Activated T-cell treated with anti-CD3 and anti-CD28 coated beads, Interleukin-2, amount 50 U/mL, for 1 hour (primary cell): Measurements from ENCODE around the gene GP5.

ENCODE experiments used
- DNase-seq: peaks from one replicate; pipeline ENCODE4 v3.0.0-alpha.2; 2020

Gene GP5

GRCh38 chr3:194374935-194375334 is 24.1 kb downstream of the GP5 start:
- DNase-seq: no peak

- no peak for DNase-seq
Measured at GRCh38 chr3:194373899-194374298, 25.2 kb downstream of the GP5 start.

- DNase-seq: no peak
Measured at GRCh38 chr3:194373028-194373427, 26.0 kb downstream of the GP5 start.

GRCh38 chr3:194370753-194371152 is 28.3 kb downstream of the GP5 start:
- no peak for DNase-seq

- no peak for DNase-seq
Measured at GRCh38 chr3:194369522-194370279, 29.4 kb downstream of the GP5 start, which contains the start of gene LRRC15. Gene LRRC15 (minus strand): TSS chr3:194369743. CDS start chr3:194361043, 8,700 bp downstream.

- no peak for DNase-seq
Measured at GRCh38 chr3:194368918-194369317, 30.1 kb downstream of the GP5 start.

- no peak for DNase-seq
Measured at GRCh38 chr3:194367992-194368841, 30.8 kb downstream of the GP5 start.

GRCh38 chr3:194365978-194366490 is 33.0 kb downstream of the GP5 start:
- DNase-seq: no peak

GRCh38 chr3:194365526-194365925 is 33.5 kb downstream of the GP5 start:
- DNase-seq: no peak

GRCh38 chr3:194364652-194365434 is 34.2 kb downstream of the GP5 start:
- no peak for DNase-seq

GRCh38 chr3:194364314-194364651 is 34.8 kb downstream of the GP5 start:
- DNase-seq: no peak

GRCh38 chr3:194360568-194360967 is 38.5 kb downstream of the GP5 start:
- DNase-seq: no peak

GRCh38 chr3:194357681-194358080 is 41.4 kb downstream of the GP5 start:
- no peak for DNase-seq

- DNase-seq: no peak
Measured at GRCh38 chr3:194355379-194355778, 43.7 kb downstream of the GP5 start.

- DNase-seq: no peak
Measured at GRCh38 chr3:194354315-194354714, 44.8 kb downstream of the GP5 start.

- no peak for DNase-seq
Measured at GRCh38 chr3:194352667-194353246, 46.3 kb downstream of the GP5 start.

- no peak for DNase-seq
Measured at GRCh38 chr3:194351952-194352536, 47.0 kb downstream of the GP5 start.

GRCh38 chr3:194351080-194351672 is 47.9 kb downstream of the GP5 start, which contains the start of gene CPN2:
Gene CPN2 (minus strand): TSS chr3:194351328. CDS start chr3:194342702, 8,626 bp downstream.
- DNase-seq: no peak

GRCh38 chr3:194350726-194351071 is 48.4 kb downstream of the GP5 start:
- no peak for DNase-seq

GRCh38 chr3:194348354-194348753 is 50.7 kb downstream of the GP5 start:
- no peak for DNase-seq

GRCh38 chr3:194346621-194347020 is 52.4 kb downstream of the GP5 start:
- no peak for DNase-seq

GRCh38 chr3:194346035-194346434 is 53.0 kb downstream of the GP5 start:
- DNase-seq: no peak
